Activated CD4-positive, alpha-beta T cell treated with anti-CD3 and anti-CD28 coated beads for 4 hours (primary cell): Measurements from ENCODE around the gene RNF212B.
"Not testable (repeated sequence)": the region's sequence is repeated elsewhere in the genome, so short reads cannot be mapped to it uniquely, and the experiment has no call there.

ENCODE experiments used
- DNase-seq, 2 donors: peaks; one replicate each; pipeline ENCODE4 v3.0.0-alpha.2; 2020

RNF212B gene

GRCh38 chr14:23243066-23243465 is 5.3 kb downstream of the RNF212B start:
- no peak for DNase-seq

- DNase-seq = no peak
Measured at GRCh38 chr14:23245282-23245681, 7.5 kb downstream of the RNF212B start.

GRCh38 chr14:23248601-23249000 is 10.9 kb downstream of the RNF212B start:
- DNase-seq = no peak

GRCh38 chr14:23249824-23250223 is 12.1 kb downstream of the RNF212B start:
- DNase-seq = no peak

- DNase-seq = no peak
Measured at GRCh38 chr14:23252006-23252405, 14.3 kb downstream of the RNF212B start.

GRCh38 chr14:23252420-23253333 is 14.9 kb downstream of the RNF212B start:
- no peak for DNase-seq

- no peak for DNase-seq
Measured at GRCh38 chr14:23258256-23258655, 20.5 kb downstream of the RNF212B start.

- DNase-seq = no peak
Measured at GRCh38 chr14:23259426-23259825, 21.7 kb downstream of the RNF212B start.

GRCh38 chr14:23260849-23261248 is 23.1 kb downstream of the RNF212B start:
- not testable (repeated sequence) for DNase-seq

- no peak for DNase-seq
Measured at GRCh38 chr14:23269193-23269592, 31.5 kb downstream of the RNF212B start.

GRCh38 chr14:23275412-23275811 is 37.7 kb downstream of the RNF212B start:
- DNase-seq = no peak

- no peak for DNase-seq
Measured at GRCh38 chr14:23277189-23277588, 39.5 kb downstream of the RNF212B start.

- not testable (repeated sequence) for DNase-seq
Measured at GRCh38 chr14:23277928-23278327, 40.2 kb downstream of the RNF212B start.

GRCh38 chr14:23281247-23281646 is 43.5 kb downstream of the RNF212B start:
- DNase-seq = no peak

GRCh38 chr14:23284654-23285529 is 47.2 kb downstream of the RNF212B start:
- peak in 1 of 2 donors; percentile 10 for DNase-seq

GRCh38 chr14:23285530-23286019 is 47.8 kb downstream of the RNF212B start:
- DNase-seq = no peak

GRCh38 chr14:23286020-23286901 is 48.5 kb downstream of the RNF212B start, which contains the start of gene HOMEZ:
Gene HOMEZ, minus strand, starts transcription at chr14:23286132. Its CDS starts 180 bp downstream, at chr14:23285952.
- DNase-seq = peak; percentile 97 to 98

GRCh38 chr14:23286902-23287479 is 49.3 kb downstream of the RNF212B start:
- DNase-seq = no peak

- DNase-seq = peak; percentile 49 to 50
Measured at GRCh38 chr14:23294734-23295561, 57.2 kb downstream of the RNF212B start.

GRCh38 chr14:23296012-23296777 is 58.5 kb downstream of the RNF212B start:
- DNase-seq = no peak
